IMR-90 (cell line): ENCODE measurements around the gene CCDC18. TPM values are rescaled to one million over a fixed set of nuclear protein-coding genes. Genes with fewer than 3 reads are reported as not detected.
A peak's percentile ranks its signal among the peaks of the same experiment; 100 is the strongest.

Experiments
- ATAC-seq: fragments of 200-7000 bp; cut with Tn5 transposase; 2 replicates; pipeline ENCODE4 v1.9.1; 2020; ENCODE audit warnings: low read depth, mild to moderate bottlenecking, moderate library complexity
- BruUV-seq: library from RNA; stranded (reverse); fragments of 400-500 nt; replicated peaks from 2 replicates; lab custom pipeline; 2021; lab: Mats Ljungman, UMichigan
- CTCF ChIA-PET: fragments of 300-600 bp; formaldehyde crosslinking; extraction: SDS; loops from one replicate; lab custom pipeline; 2021; ENCODE audit warnings: antibody characterized with exemption; lab: Yijun Ruan, JAX
- POLR2A ChIA-PET: fragments of 300-600 bp; sonication (Branson Sonifier 250); formaldehyde crosslinking; loops from one replicate; lab custom pipeline; 2022; ENCODE audit warnings: antibody characterized with exemption; ENCODE audit not compliant: unreplicated experiment; lab: Charles Lee
- DNase-seq: peaks from one replicate; pipeline ENCODE4 v3.0.0; 2013
- H2AFZ ChIP-seq: replicated peaks from 2 replicates; pipeline ENCODE3; 2013; ENCODE audit warnings: low read length, mild to moderate bottlenecking; ENCODE audit not compliant: poor library complexity
- H2AK5ac ChIP-seq: 2 replicates; pipeline ENCODE4 v1.6.1; 2013; ENCODE audit warnings: low read depth, low read length, inconsistent platforms
- H2AK9ac ChIP-seq: replicated peaks from 2 replicates; pipeline ENCODE3; 2013; ENCODE audit warnings: mild to moderate bottlenecking, low read depth, low read length, moderate library complexity; ENCODE audit not compliant: poor library complexity
- H2BK120ac ChIP-seq: 2 replicates; pipeline ENCODE4 v1.6.1; 2013; ENCODE audit warnings: low read depth, low read length, inconsistent platforms
- H2BK15ac ChIP-seq: 3 replicates; pipeline ENCODE4 v1.6.1; 2013; ENCODE audit warnings: low read depth, low read length, inconsistent platforms
- H2BK20ac ChIP-seq: 2 replicates; pipeline ENCODE4 v1.6.1; 2013; ENCODE audit warnings: low read depth, mild to moderate bottlenecking, inconsistent platforms, low read length, moderate library complexity
- H2BK5ac ChIP-seq: 2 replicates; pipeline ENCODE4 v1.6.1; 2013; ENCODE audit warnings: mild to moderate bottlenecking, low read depth, low read length, inconsistent platforms; ENCODE audit not compliant: poor library complexity, severe bottlenecking
- H3K14ac ChIP-seq: replicated peaks from 2 replicates; pipeline ENCODE4 v1.6.1; 2013; ENCODE audit warnings: low read depth, low read length, inconsistent platforms
- H3K18ac ChIP-seq: 2 replicates; pipeline ENCODE4 v1.6.1; 2013; ENCODE audit warnings: low read depth, low read length, control low read depth
- H3K23ac ChIP-seq: 2 replicates; pipeline ENCODE4 v1.6.1; 2013; ENCODE audit warnings: low read depth, low read length, inconsistent platforms
- H3K27ac ChIP-seq: 2 replicates; pipeline ENCODE4 v1.5.1; 2013; ENCODE audit warnings: mild to moderate bottlenecking, control low read depth, low read length; ENCODE audit not compliant: insufficient read depth
- H3K27me3 ChIP-seq: 2 replicates; pipeline ENCODE4 v1.6.1; 2013; ENCODE audit warnings: low read length; ENCODE audit not compliant: control insufficient read depth, insufficient read depth
- H3K36me3 ChIP-seq: 2 replicates; pipeline ENCODE4 v1.6.1; 2013; ENCODE audit warnings: low read length, mixed read lengths; ENCODE audit not compliant: control insufficient read depth, insufficient read depth
- H3K4ac ChIP-seq: 2 replicates; pipeline ENCODE4 v1.6.1; 2013; ENCODE audit warnings: low read depth, low read length, inconsistent platforms
- H3K4me1 ChIP-seq: 2 replicates; pipeline ENCODE4 v1.6.1; 2013; ENCODE audit warnings: low read length, mixed read lengths; ENCODE audit not compliant: control insufficient read depth, insufficient read depth
- H3K4me2 ChIP-seq: 2 replicates; pipeline ENCODE4 v1.6.1; 2013; ENCODE audit warnings: low read depth, mild to moderate bottlenecking, control low read depth, low read length, moderate library complexity
- H3K4me3 ChIP-seq: 2 replicates; pipeline ENCODE4 v1.5.1; 2013; ENCODE audit warnings: low read depth, mild to moderate bottlenecking, control low read depth, low read length, moderate library complexity; ENCODE audit not compliant: insufficient read depth
- H3K56ac ChIP-seq: 2 replicates; pipeline ENCODE4 v1.6.1; 2013; ENCODE audit warnings: low read length, inconsistent platforms; ENCODE audit not compliant: insufficient read depth; ENCODE audit errors: extremely low read depth
- H3K79me1 ChIP-seq, 2 experiments: 2 replicates each; pipeline ENCODE4 v1.6.1; 2013; ENCODE audit warnings: low read length in 2 of 2, inconsistent platforms in 1 of 2, low read depth in 1 of 2
- H3K9ac ChIP-seq: 2 replicates; pipeline ENCODE4 v1.6.1; 2013; ENCODE audit warnings: low read depth, low read length, control low read depth
- H3K9me1 ChIP-seq: 2 replicates; pipeline ENCODE4 v1.6.1; 2013; ENCODE audit warnings: low read length, inconsistent platforms; ENCODE audit not compliant: insufficient read depth
- H3K9me3 ChIP-seq: 2 replicates; pipeline ENCODE4 v1.6.1; 2013; ENCODE audit warnings: low read length; ENCODE audit not compliant: control insufficient read depth, insufficient read depth
- H4K20me1 ChIP-seq: 2 replicates; pipeline ENCODE4 v1.6.1; 2013; ENCODE audit warnings: low read length, inconsistent platforms; ENCODE audit not compliant: insufficient read depth
- H4K5ac ChIP-seq: 2 replicates; pipeline ENCODE4 v1.6.1; 2013; ENCODE audit warnings: mild to moderate bottlenecking, low read depth, low read length, control low read depth
- H4K8ac ChIP-seq, 2 experiments: 2 replicates each; pipeline ENCODE4 v1.6.1; 2013; ENCODE audit warnings: low read depth in 2 of 2, low read length in 2 of 2, control low read depth in 1 of 2, inconsistent platforms in 1 of 2
- H4K91ac ChIP-seq: 2 replicates; pipeline ENCODE4 v1.6.1; 2013; ENCODE audit warnings: low read depth, low read length, inconsistent platforms; ENCODE audit not compliant: insufficient read depth
- BHLHE40 ChIP-seq: fragments of 150-350 bp; IDR thresholded peaks from 2 replicates; pipeline ENCODE4 v1.6.1; 2016; ENCODE audit warnings: mild to moderate bottlenecking, low read depth, low read length
- CEBPB ChIP-seq: IDR thresholded peaks from 2 replicates; pipeline ENCODE4 v1.6.1; 2012; ENCODE audit warnings: low read depth, low read length, improper control_type of control experiment
- CHD1 ChIP-seq: IDR thresholded peaks from 2 replicates; pipeline ENCODE4 v1.6.1; 2012; ENCODE audit warnings: low read depth, low read length, improper control_type of control experiment
- CTCF ChIP-seq: conservative IDR thresholded peaks from 2 replicates; pipeline ENCODE4 v1.5.1; 2012; ENCODE audit warnings: mild to moderate bottlenecking, low read depth, low read length, improper control_type of control experiment
- ELK1 ChIP-seq: fragments of 150-350 bp; IDR thresholded peaks from 2 replicates; pipeline ENCODE4 v1.6.1; 2016; ENCODE audit warnings: low read depth, mild to moderate bottlenecking, low read length, moderate library complexity, borderline replicate concordance
- FOS ChIP-seq: fragments of 150-350 bp; IDR thresholded peaks from 2 replicates; pipeline ENCODE4 v1.6.1; 2016; ENCODE audit warnings: low read depth, low read length
- MAFK ChIP-seq: IDR thresholded peaks from 2 replicates; pipeline ENCODE4 v1.6.1; 2012; ENCODE audit warnings: low read depth, low read length, improper control_type of control experiment
- MAZ ChIP-seq: IDR thresholded peaks from 2 replicates; pipeline ENCODE4 v1.6.1; 2012; ENCODE audit warnings: low read depth, mild to moderate bottlenecking, low read length, improper control_type of control experiment, moderate library complexity, borderline replicate concordance
- MXI1 ChIP-seq: IDR thresholded peaks from 2 replicates; pipeline ENCODE4 v1.6.1; 2012; ENCODE audit warnings: low read depth, mild to moderate bottlenecking, low read length, moderate library complexity, borderline replicate concordance
- NFE2L2 ChIP-seq: fragments of 150-350 bp; IDR thresholded peaks from 2 replicates; pipeline ENCODE4 v1.6.1; 2016; ENCODE audit warnings: low read depth, mild to moderate bottlenecking, low read length
- POLR2A ChIP-seq: IDR thresholded peaks from 2 replicates; pipeline ENCODE4 v1.6.1; 2012; ENCODE audit warnings: mild to moderate bottlenecking, low read depth, low read length
- RAD21 ChIP-seq: IDR thresholded peaks from 2 replicates; pipeline ENCODE4 v1.6.1; 2012; ENCODE audit warnings: low read length, improper control_type of control experiment
- RCOR1 ChIP-seq: IDR thresholded peaks from 2 replicates; pipeline ENCODE4 v1.6.1; 2012; ENCODE audit warnings: mild to moderate bottlenecking, low read length, improper control_type of control experiment; ENCODE audit not compliant: insufficient replicate concordance
- RFX5 ChIP-seq: IDR thresholded peaks from 2 replicates; pipeline ENCODE4 v1.8.0; 2012; ENCODE audit warnings: low read depth, mild to moderate bottlenecking, low read length, moderate library complexity
- SMC3 ChIP-seq: fragments of 150-350 bp; IDR thresholded peaks from 2 replicates; pipeline ENCODE4 v1.6.1; 2016; ENCODE audit warnings: low read depth, mild to moderate bottlenecking, antibody characterized with exemption, low read length, moderate library complexity
- USF2 ChIP-seq: fragments of 150-350 bp; IDR thresholded peaks from 2 replicates; pipeline ENCODE4 v1.6.1; 2017; ENCODE audit warnings: mild to moderate bottlenecking, antibody characterized with exemption, low read length, low read depth
- WGBS, 2 experiments: methylation state at CpG; one replicate each; pipeline versions ENCODE4 v1.1.5 to v1.1.7; 2013; ENCODE audit warnings: missing lambda C conversion rate in 2 of 2; ENCODE audit not compliant: insufficient read length in 1 of 2; ENCODE audit errors: extremely low coverage in 2 of 2; 5-methylcytosine and 5-hydroxymethylcytosine counted together
- dilution Hi-C: fragments of 300-500 bp; cut with HindIII; formaldehyde crosslinking; loops from one replicate; pipeline ENCODE4 v1.14.3; 2018; ENCODE audit warnings: low sequenced_read_pairs; ENCODE audit not compliant: unreplicated experiment
- in situ Hi-C: fragments of 300-500 bp; cut with MboI; formaldehyde crosslinking; loops from 3 replicates; pipeline ENCODE4 v1.14.3; 2019; ENCODE audit warnings: low sequenced_read_pairs, inconsistent platforms, mixed read lengths
- intact Hi-C: fragments of 100-400 bp; cut with micrococcal nuclease; formaldehyde crosslinking; loops from 2 replicates; pipeline ENCODE4 v1.10.0; 2022
- polyA plus RNA-seq, 3 experiments: library from polyadenylated mRNA; depleted of rRNA; stranded (reverse); fragments of >200 nt; gene quantifications; 2 replicates each; pipeline ENCODE4 v1.2.3, GENCODE V29; 2012; ENCODE audit warnings: low replicate concordance in 1 of 3
- total RNA-seq: library from RNA; depleted of rRNA; stranded (reverse); fragments of >200 nt; gene quantifications from 2 replicates; pipeline ENCODE4 v1.2.3, GENCODE V29; 2012

Gene CCDC18
- total and polyA plus RNA-seq, 2 of the 4 experiments (the other 2 are of a cell fraction) = 5.5 to 7.3 TPM

GRCh38 chr1:93223023-93223675 lies 42.6 kb downstream of the CCDC18 start:
- Histone ChIP-seq H3K18ac (peak overlapping the region; percentile 89; the same call in 1 of the 2 replicates), H2BK120ac (no peak overlapping the region), H3K36me3 (peaks cover 4% of the 10 kb centered on the region), H2BK20ac (no peak overlapping the region), H3K27me3 (no peaks in the 10 kb centered on the region), H3K23ac (no peak overlapping the region), H4K91ac (no peak overlapping the region), H3K4me1 (no peaks in the 10 kb centered on the region; the same call in 1 of the 2 replicates), H3K27ac (no peak overlapping the region; the same call in 1 of the 2 replicates), H3K4ac (no peak overlapping the region), H3K79me1 (no peaks in the 10 kb centered on the region), H2AFZ (no peak overlapping the region), H2AK5ac (no peak overlapping the region), H4K20me1 (no peaks in the 10 kb centered on the region), H3K4me2 (no peak overlapping the region), H2BK15ac (no peak overlapping the region), H3K9me3 (no peaks in the 10 kb centered on the region), H3K9me1 (0 out of 2 replicates have a peak, but pooled peaks cover 3% of the 10 kb centered on the region), H4K8ac (no peak overlapping the region; a peak in 1 of 4 replicates), H3K14ac (no peak overlapping the region), H3K56ac (no peak overlapping the region), H3K4me3 (no peak overlapping the region), H3K9ac (no peak overlapping the region), H2BK5ac (peak overlapping the region; percentile 68), H2AK9ac (no peak overlapping the region), H4K5ac (no peak overlapping the region)
- TF ChIP-seq USF2 (no peak), RFX5 (no peak), CTCF (no peak), MXI1 (no peak), ELK1 (no peak), POLR2A (no peak), CHD1 (no peak), MAZ (no peak), NFE2L2 (no peak), FOS (no peak), BHLHE40 (no peak), MAFK (no peak), SMC3 (no peak), RAD21 (no peak), RCOR1 (no peak), CEBPB (no peak)
- POLR2A ChIA-PET = no interaction called here
- CTCF ChIA-PET = interaction anchor here (0.6 to 1.1 kb wide), 2 partner anchors 8 to 16 kb away, joined by 4 to 11 read pairs; no protein-coding TSS in a partner anchor
- dilution Hi-C loops (no loop called here), intact Hi-C loops (no loop called here), in situ Hi-C loops (no loop called here)
- no peak for DNase-seq
- no TSS peak for BruUV-seq
- WGBS, 2 experiments = no CpG with 5 or more reads among the region's 2 CpGs
- ATAC-seq = no peak
